GM18868 (cell line): ENCODE data around the gene LRRC4B.

Experiments
- ATAC-seq: cut with Tn5 transposase; IDR thresholded peaks from one replicate; pipeline ENCODE4 v1.9.1; 2021; ENCODE audit warnings: mild to moderate bottlenecking, moderate library complexity; ENCODE audit not compliant: unreplicated experiment

Gene LRRC4B

DNA sequence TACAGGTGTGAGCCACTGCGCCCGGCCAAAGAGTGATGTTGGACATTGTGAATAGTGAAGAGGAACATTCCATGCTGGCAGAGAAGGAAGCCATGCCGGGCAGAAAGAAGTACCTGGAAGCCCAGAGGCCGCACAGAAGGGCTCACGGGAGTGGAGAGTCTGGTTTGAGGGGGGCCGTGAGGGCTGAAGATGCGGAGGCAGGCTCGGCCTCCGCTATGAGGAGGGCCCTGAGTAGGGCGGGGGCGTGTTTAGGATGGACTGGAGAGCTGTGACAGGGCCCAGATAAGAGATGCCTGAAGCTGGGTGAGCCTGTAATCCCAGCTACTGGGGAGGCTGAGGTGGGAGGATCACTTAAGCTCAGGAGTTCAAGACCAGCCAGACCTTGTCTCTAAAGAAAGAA is 58.9 kb downstream of the LRRC4B start:
- no peak for ATAC-seq

DNA sequence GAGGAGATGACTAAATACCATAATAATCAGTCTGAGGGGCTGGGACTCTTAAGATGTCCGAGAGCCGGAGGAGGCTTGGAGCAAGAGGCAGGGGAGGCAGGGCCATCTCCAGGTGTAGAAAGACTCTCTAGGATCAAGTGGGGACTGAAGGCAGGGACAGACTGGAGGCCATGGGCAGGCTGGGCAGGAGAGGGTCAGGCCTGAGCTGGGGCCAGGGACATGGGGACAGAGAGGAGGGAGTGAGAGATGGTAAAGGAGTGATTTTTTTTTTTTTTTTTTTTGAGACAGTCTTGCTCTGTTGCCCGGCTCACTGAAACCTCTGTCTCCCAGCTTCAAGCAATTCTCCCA is 59.4 kb downstream of the LRRC4B start:
- ATAC-seq: no peak

DNA sequence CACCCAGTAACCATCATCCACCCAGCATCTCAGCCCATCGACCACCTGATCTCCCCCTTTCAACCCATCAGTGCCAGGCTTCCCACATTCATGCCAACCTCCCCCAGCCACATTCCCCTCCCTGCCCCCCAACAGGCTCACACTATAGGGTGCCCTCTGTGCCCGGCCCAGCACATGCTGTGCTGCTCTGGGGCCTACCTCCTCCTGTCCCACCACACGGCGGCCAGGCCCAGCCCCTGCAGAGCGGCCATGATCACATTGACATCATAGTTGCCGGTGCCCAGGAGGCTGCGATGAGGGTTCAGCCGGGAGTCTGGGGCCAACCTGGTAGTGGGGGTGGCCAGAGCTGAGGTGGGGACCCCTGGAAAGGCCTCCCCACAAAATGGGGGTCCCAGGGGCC is 60.9 kb downstream of the LRRC4B start:
- no peak for ATAC-seq

DNA sequence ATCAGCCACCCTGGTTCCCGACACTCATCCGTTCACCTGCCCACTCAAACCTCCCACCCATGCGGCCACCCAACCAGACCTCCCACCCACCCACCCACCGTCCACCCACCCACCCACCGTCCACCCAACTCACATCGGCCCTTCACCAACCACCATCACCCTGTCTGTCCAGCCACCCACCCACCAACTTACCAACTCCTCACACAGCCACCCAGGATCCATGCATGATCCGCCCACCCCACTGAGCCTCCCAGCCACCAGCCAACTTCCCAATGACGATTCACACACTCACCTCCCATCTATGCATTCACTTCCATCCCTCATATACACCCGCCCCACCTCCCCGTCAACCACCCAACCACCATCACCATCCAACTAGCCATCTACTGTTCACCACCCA is 61.5 kb downstream of the LRRC4B start:
- no peak for ATAC-seq

DNA sequence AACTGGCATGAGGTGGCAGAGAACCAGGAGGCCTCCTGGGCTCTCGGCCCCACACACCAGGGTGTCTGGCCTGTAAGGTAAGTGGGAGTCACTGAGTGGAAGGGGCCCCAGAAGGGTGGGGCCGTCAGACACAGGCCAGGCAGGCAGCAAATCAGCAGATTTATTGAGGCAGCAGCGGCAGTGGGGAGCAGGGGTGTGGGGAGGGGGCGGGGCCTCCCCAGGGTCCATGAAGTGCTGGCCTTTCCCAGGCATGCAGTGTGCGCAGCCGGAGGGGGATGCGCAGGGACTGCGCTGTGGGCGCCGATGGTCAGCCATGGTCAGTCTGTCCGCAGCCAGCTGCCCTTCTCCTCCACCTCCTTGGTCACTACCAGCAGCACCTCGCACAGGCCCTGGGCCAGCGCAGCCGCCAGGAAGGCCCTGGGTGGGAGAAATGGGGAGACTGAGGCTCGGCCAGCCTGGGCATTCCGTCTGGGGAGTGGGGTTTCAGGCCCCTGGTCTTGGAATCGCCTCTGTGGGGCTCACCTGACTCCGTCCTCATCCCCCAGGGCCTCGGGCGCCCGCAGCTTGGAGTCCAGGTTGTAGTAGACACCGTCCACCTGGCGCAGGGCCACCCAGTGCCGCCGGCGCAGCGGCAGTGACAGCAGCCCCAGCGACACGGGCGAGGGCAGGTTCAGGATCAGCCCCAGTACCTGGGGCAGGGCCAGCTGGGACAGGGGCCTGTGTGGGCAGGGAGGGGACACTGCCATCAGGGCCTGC is 62.2 kb downstream of the LRRC4B start:
- no peak for ATAC-seq

DNA sequence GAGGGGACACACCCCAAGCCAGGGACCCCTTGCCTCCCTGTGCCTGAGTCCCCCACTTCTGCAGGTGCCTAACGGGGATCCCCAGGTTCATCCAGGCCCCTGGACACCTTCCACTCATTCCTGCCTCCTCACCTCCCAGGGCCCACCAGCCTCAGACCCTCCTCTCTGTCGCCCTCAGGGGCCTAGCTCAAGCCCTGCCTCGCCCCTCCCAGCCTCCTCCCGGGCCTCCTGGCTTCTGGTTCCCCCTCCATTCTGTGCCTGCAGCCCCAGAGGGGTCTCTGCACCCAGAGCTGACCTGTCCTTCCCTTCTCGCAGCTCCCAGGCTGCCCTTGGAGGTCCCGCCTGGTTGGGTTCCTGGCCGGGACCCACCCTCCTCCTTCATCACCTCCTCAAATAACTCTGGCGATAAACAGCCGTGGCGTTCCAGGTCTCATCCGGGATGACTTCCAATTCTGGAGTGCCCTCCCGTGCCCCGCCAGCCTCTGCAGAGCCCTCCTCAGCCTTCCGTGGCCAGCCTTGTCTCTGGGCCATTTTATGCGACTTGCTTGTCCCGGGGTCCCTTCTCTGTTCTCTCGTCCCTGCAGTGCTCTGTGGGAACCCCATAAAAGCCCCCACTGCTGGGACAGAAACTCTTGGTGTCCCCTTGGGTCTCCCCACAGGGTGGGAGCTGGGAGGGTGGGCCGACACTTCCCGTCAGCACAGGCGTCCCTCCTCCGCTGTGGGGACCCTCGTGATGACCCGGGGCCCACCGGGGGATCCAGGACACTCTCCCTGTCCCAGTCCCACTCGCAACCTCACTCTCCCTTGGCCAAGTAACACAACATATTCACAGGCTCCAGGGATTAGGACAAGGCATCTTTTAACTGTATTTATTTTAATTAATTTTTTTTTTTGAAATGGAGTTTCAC is 66.4 kb downstream of the LRRC4B start:
- ATAC-seq: no peak

DNA sequence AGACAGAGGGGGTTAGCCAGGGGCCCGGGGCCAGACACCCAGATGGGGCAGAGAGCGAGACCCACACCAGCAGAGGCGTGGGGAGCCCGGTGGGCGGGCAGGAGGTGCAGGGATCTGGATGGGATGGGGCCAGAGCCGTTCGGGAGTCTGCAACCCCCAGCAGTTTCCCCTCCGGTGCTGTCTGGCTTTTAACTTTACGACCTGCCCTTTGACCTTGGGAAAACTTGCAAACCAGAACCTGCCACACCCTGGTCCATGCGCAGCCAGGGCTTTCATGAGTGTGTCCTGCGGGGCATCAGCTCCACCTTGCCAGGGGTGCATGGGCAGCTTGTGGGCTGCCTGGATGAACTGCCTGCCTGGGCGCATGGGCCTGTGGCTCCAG is 67.1 kb downstream of the LRRC4B start:
- no peak for ATAC-seq

DNA sequence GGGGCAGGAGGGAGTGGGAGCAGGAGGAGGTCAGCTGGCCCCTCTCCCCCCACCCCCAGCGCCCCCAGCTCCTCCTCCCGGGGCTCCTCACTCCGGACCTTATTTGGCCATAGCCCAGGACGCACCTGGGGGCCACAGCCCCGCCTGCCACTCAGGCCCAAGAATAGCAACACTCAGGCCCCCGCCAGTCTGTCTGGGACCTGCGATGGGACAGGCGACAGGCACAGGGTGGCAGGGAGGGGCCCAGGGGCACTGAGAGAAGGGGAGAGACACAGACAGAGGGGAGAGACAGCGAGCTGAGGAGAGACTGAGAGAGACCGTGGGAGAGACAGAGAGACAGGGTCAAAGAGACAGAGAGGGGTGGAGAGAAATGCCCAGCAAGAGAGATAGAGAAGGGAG is 67.5 kb downstream of the LRRC4B start:
- ATAC-seq: no peak

DNA sequence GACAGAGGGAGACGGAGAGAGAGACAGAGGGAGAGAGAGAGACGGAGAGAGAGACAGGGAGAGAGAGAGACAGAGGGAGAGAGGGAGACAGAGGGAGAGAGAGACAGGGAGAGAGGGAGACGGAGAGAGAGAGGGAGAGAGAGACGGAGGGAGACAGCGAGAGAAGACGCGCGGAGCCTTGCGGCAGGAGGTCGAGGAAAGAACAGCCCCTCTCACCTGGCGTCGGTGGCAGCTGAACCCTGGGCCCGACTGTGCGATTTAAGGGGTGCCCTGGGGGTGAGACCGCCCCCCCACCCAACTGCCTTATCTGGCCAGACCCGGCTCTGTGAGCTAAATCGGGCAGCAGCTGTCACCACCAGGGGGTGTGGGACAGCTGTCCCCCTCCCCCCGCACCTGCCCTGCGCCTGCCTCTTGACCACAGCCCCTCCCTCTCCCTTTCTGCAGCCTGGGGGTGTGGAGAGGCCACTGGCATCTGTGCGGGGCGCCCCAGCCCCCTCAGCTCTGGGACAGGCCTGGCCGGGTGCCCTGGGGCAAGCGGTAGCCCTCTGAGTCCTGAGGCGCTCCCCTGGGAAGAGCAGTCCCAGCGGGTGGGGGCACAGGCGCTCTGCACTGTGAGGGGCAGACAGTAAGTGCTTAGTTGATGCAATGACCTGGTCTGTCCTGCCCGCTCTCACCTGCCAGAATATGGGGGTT is 68.0 kb downstream of the LRRC4B start:
- ATAC-seq: no peak

DNA sequence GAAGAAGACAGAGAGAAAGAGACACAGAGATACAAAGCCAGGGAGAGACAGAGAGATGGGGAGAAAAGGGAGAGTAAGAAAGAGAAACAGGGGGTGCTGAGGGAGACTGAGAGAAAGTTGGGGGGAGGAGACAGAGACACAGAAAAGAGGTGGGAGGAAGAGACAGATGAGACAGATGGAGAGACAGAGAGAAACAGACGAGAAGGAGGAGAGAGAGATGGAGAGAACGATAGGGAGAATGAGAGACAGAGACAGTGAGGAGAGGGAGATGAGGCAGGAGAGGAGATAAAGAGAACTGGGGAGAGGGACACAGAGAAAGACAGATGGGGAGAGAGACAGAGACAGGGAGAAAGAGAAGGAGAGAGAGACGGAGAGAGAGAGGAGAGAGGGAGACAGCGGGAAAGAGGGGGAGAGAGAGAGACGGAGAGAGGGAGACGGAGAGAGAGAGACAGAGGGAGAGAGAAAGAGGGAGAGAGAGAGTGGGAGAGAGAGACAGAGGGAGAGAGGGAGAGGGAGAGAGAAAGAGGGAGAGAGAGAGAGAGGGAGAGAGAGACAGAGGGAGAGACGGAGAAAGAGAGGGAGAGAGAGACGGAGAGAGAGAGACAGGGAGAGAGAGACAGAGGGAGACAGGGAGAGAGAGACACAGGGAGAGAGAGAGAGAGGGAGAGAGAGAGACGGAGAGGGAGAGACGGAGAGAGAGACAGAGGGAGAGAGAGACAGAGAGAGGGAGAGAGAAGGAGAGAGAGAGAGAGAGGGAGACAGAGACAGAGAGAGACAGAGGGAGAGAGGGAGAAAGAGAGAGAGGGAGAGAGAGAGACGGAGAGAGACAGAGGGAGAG is 69.8 kb downstream of the LRRC4B start:
- ATAC-seq: no peak

DNA sequence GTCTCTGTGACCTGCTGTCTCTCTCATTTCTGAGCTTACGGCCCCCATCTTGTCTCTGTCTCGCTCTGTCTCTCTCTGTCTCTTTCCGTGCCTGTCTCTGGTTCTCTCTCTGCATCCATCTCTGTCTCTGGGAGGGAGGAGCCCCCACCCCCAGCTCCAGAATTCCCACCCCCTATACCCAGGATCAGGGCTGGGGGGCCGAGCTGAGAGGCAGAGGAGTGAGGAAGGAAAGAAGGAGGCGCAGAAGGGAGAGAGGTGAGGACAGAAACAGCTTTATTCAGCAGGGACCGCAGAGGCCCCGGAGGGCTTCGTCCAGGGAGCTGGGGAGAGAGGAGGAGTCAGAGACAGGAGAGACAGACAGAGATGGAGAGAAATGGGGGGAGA is 71.2 kb downstream of the LRRC4B start:
- no peak for ATAC-seq

DNA sequence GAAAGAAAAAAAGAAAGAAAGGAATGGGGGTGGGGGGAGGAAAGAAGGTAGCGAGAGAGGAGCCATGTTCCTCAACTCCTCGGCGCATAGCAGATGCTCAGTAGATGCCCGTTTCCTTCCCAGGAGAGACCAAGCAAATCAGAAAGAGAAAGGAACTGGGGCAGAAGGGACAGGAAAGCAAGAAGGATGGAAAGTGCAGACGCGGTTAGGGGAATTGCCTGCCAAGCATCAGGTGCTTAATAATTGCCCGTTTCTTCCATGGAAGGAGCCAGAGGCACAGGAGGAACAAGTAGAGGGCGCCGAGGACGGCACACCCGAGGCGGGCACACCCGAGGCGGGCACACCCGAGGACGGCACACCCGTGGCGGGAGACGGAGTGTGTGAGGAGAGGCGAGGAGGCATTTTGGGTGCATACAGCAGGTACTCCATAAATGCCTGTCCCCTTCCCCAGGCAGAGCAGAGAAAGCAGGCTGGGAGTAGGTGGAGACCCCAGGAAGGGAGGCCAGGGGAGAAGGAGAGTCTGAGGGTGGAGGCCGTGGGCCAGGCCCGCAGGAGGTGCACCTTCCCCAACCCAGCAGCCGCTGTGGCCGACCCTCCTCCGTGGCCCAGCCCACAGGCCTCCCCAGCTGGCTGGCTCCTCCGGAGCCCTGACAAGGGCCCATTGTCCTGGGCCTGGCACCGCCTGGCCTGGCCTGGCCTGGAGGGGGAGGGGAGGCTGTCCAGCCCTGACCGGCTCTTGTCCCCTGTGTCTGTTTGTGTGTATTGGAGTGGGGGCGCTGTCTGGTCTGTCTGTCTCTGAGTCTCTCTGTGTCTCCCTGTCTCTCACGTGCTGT is 71.8 kb downstream of the LRRC4B start:
- no peak for ATAC-seq

DNA sequence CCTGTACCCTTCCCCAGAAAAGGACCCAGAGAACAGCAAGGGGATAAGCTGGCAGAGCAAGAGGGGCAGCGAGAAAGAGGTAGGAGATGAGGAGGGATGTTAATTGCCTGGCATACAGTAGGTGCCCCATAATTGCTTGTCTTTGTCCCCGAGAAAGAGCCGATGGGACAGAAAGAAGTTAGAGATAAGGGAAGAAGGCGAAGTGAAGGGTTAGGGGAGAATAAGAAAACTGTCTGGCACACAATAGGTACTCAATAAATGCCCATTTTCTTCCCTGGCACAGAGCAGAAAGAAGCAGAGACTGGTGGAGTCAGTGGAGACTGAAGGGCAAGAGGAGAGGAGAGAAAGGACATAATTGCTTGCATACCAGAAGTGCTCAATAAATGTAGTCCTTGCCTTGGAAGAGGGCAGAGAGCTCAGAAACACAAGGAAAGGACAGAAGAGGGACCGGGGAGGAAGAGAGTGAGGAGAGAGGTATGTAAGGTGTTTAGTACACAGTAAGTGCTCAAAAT is 73.2 kb downstream of the LRRC4B start:
- no peak for ATAC-seq

DNA sequence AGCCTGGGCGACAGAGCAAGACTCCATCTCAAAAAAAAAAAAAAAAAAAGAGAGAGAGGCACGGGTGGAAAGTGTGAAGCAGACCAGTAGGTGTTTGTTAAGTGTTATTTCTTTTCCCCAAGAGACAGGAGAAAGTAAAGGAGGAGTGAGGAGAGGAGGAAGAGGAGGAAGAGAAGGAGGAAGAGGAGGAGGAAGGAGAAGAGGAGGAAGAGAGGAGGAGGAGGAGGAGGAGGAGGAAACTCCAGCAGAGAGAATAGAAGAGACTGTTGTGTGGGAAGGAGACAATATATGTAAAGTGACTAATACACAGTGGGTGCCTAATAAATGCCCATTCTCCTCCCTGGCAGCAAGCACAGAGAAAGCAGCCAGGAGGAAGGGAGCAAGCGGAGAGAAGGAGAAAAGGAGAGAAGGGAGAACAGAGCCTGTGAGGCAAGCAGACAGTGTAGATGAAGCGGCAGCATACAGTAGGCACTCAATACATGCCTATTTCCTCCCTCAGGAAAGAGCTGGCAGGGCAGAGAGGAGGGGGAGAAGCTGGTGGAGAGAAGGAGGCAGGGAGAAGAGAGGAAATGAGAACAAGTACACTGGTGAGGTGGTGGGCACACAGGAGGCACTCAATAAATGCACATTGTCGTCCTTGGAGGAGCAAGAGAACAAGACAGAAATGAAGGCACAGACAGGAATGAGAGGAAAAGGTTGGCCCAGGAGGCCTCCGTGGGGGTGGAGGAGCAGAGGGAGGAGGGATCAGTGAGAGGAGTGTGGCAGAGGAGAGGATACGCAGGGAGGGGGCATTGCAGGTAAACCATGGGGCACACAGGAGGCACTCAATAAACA is 73.8 kb downstream of the LRRC4B start:
- no peak for ATAC-seq

DNA sequence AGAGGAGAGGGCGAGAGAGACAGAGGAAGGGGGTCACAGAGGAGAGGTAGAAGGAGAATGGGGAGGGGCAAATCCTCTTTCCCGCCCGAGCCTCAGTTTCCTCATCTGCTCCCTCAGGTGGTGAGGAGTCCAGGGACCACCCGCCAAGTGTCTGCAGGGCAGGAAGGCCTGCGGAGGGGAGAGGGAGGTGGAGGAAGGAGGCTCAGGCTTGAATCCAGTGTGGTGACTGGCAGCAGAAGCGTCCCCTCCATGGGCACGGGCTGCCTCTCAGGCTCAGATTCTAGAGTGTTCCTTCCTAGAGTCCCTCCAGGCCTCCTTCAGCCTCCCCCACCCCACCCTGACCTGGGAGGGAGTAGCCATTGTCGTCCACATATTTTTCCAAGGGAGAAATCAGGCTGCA is 75.1 kb downstream of the LRRC4B start:
- ATAC-seq: no peak

DNA sequence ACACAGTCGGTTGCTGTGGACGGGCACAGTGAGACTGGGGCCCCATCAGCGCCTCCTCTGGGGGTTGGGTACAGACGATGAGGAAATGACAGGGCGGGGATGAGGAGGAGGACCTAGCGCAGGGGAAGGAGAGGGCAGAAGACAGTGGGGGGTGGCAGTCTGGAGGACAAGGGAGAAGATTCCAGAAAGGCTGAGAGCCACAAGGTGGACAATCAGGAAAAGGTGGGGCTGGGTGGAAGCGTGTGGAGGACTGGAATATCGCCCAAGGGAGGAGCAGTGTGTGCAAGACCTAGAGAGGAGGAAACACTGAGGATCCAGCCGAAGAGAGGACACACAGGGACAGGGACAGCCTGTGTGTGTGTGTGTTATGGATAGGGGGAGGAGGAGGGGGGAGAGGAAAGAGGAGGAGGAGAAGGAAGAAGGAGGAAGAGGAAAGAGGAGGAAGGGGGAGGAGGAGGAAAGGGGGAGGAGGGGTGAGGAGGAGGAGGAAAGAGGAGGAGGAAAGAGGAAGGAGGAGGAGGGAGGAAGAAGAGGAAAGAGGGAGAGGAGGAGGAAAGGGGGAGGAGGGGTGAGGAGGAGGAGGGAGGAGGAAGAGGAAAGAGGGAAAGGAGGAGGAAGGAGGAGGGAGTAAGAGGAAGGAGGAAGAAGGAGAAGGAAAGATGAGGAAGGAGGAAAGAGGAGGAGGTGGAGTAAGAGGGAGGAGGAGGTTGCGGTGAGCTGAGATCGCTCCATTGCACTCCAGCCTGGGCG is 75.8 kb downstream of the LRRC4B start:
- ATAC-seq: no peak

DNA sequence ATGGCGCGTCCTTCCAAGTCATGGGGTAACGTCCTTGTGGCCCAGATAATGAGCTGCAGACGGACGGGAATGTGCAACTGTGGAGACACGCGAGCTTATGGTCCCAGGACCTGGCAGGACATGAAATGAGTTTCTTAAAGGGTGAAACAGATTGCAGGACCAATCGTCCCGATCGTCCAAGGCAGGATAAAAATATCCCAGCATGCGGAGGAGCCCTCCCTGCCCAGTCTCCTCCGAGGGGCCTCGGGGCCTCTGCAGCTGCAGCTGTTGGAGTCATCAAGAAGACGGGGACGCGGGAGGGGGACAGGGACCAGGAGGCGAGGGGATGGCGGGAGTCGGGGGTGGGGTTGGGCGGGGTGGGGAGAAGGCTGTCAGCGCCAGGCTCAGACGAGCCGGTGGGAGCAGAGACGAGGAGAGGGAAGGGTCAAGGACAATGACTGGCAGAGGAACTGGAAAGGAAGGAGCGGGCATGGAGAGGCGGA is 77.2 kb downstream of the LRRC4B start:
- no peak for ATAC-seq

DNA sequence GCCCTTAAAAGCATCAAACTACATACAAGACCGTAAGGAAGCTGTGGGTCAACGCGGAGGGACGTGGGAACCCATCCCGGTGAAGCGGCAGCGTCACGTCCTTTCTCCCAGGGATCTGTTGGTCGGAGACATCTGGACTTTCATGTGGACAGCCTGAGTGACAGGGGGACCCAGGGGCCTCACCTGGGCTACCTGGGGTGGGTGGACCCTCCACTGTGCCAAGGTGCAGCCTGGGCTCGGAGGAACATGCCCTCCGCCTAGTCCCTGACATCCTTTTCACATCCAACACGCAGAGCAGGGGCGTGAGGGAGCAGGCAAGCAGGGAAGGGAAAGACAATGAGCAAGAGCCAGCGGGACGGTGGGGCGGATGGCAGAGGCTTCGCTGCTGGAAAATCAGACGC is 77.8 kb downstream of the LRRC4B start:
- no peak for ATAC-seq
